HG03432 (cell line): ENCODE measurements around the gene GPBP1.
"Not testable (repeated sequence)": the region's sequence is repeated elsewhere in the genome, so short reads cannot be mapped to it uniquely, and the experiment has no call there.

Experiments used
- ATAC-seq: cut with Tn5 transposase; IDR thresholded peaks from one replicate; pipeline ENCODE4 v1.9.1; 2021; ENCODE audit warnings: mild to moderate bottlenecking, moderate library complexity; ENCODE audit not compliant: unreplicated experiment

Gene GPBP1

GRCh38 chr5:57276353-57276752 lies 102.5 kb downstream of the GPBP1 start:
- no peak for ATAC-seq

- ATAC-seq = no peak
Observed at GRCh38 chr5:57277085-57277484, 103.2 kb downstream of the GPBP1 start.

GRCh38 chr5:57280853-57281252 lies 107.0 kb downstream of the GPBP1 start:
- ATAC-seq = no peak

GRCh38 chr5:57285084-57285483 lies 111.2 kb downstream of the GPBP1 start:
- ATAC-seq = not testable (repeated sequence)

- no peak for ATAC-seq
Observed at GRCh38 chr5:57291894-57292293, 118.0 kb downstream of the GPBP1 start.

- ATAC-seq = no peak
Observed at GRCh38 chr5:57292336-57292735, 118.5 kb downstream of the GPBP1 start.

- ATAC-seq = peak; percentile 68
Observed at GRCh38 chr5:57298295-57298984, 124.6 kb downstream of the GPBP1 start.

GRCh38 chr5:57298985-57299491 lies 125.2 kb downstream of the GPBP1 start:
- peak; percentile 52 for ATAC-seq

- ATAC-seq = no peak
Observed at GRCh38 chr5:57299986-57300385, 126.1 kb downstream of the GPBP1 start.

GRCh38 chr5:57302164-57302563 lies 128.3 kb downstream of the GPBP1 start:
- peak; percentile 57 for ATAC-seq

- peak; percentile 5 for ATAC-seq
Observed at GRCh38 chr5:57302643-57303042, 128.8 kb downstream of the GPBP1 start.

- ATAC-seq = no peak
Observed at GRCh38 chr5:57303985-57304384, 130.1 kb downstream of the GPBP1 start.

GRCh38 chr5:57304931-57305330 lies 131.1 kb downstream of the GPBP1 start:
- no peak for ATAC-seq

- no peak for ATAC-seq
Observed at GRCh38 chr5:57306359-57306758, 132.5 kb downstream of the GPBP1 start.

GRCh38 chr5:57307516-57307915 lies 133.7 kb downstream of the GPBP1 start:
- ATAC-seq = no peak

GRCh38 chr5:57309022-57309421 lies 135.2 kb downstream of the GPBP1 start:
- not testable (repeated sequence) for ATAC-seq

GRCh38 chr5:57311251-57311650 lies 137.4 kb downstream of the GPBP1 start:
- ATAC-seq = no peak

GRCh38 chr5:57311921-57312735 lies 138.3 kb downstream of the GPBP1 start:
- no peak for ATAC-seq

- no peak for ATAC-seq
Observed at GRCh38 chr5:57313716-57314115, 139.9 kb downstream of the GPBP1 start.
